ENCODE data around the gene OARD1.

GRCh38 chr6:41033776-41034175 is 38.4 kb downstream of the OARD1 start:
- TF ChIP-seq EZH2 (IDR thresholded peaks at IDR 0.05; ENCODE audit: low read depth) (no peak), CTCF (conservative IDR thresholded peaks at IDR 0.05) (no peak)

Data from PC-9 (cell line).